Small intestine (tissue), 7 donors: Measurements from ENCODE around the gene C3AR1. TPM values are rescaled to one million over a fixed set of nuclear protein-coding genes. Genes with fewer than 3 reads are reported as not detected.
A peak's percentile ranks its signal among the peaks of the same experiment; 100 is the strongest.
"Not testable (repeated sequence)": the region's sequence is repeated elsewhere in the genome, so short reads cannot be mapped to it uniquely, and the experiment has no call there.

Source experiments
- DNase-seq, 2 donors: peaks; one replicate each; pipeline versions ENCODE4 v3.0.0 to v3.0.0-alpha.2; 2013
- FAIRE-seq: peaks from 2 replicates; lab custom pipeline; 2012; peaks lifted over from hg19 to GRCh38; lab: Jason Lieb, UNC
- H3K27ac ChIP-seq, 3 donors: one replicate each; pipeline ENCODE4 v1.5.1; 2013; ENCODE audit warnings: low read length in 2 of 3, mild to moderate bottlenecking in 2 of 3, control low read depth in 1 of 3, inconsistent platforms in 1 of 3, low read depth in 1 of 3, moderate library complexity in 1 of 3
- H3K27me3 ChIP-seq, 3 donors: one replicate each; pipeline ENCODE4 v1.6.1; 2013; ENCODE audit warnings: low read length in 3 of 3, inconsistent platforms in 1 of 3; ENCODE audit not compliant: control insufficient read depth in 3 of 3, insufficient read depth in 3 of 3
- H3K36me3 ChIP-seq, 3 donors: one replicate each; pipeline ENCODE4 v1.6.1; 2013; ENCODE audit warnings: low read length in 3 of 3, inconsistent platforms in 1 of 3, low read depth in 1 of 3, mild to moderate bottlenecking in 1 of 3, moderate library complexity in 1 of 3; ENCODE audit not compliant: control insufficient read depth in 3 of 3, insufficient read depth in 2 of 3
- H3K4me1 ChIP-seq, 3 donors: one replicate each; pipeline ENCODE4 v1.6.1; 2013; ENCODE audit warnings: low read length in 2 of 3, inconsistent platforms in 1 of 3, low read depth in 1 of 3, mild to moderate bottlenecking in 1 of 3, moderate library complexity in 1 of 3; ENCODE audit not compliant: control insufficient read depth in 3 of 3, insufficient read depth in 2 of 3
- H3K4me3 ChIP-seq, 3 donors: one replicate each; pipeline ENCODE4 v1.5.1; 2013; ENCODE audit warnings: low read length in 3 of 3, control low read depth in 1 of 3, inconsistent platforms in 1 of 3, low read depth in 1 of 3, mild to moderate bottlenecking in 1 of 3, moderate library complexity in 1 of 3
- H3K9me3 ChIP-seq, 2 donors: one replicate each; pipeline ENCODE4 v1.6.1; 2013; ENCODE audit warnings: low read depth in 1 of 2, low read length in 1 of 2; ENCODE audit not compliant: control insufficient read depth in 2 of 2, insufficient read depth in 1 of 2
- WGBS, 3 donors: extraction: QIAGEN DNeasy Blood & Tissue Kit; methylation state at CpG; one replicate each; pipeline ENCODE4 v1.1.7; 2013; 5-methylcytosine and 5-hydroxymethylcytosine counted together
- polyA plus RNA-seq, 4 donors: library from polyadenylated mRNA; stranded (reverse) in 3 of 4; unstranded in 1 of 4; fragments of 200-250 nt in 3 of 4; fragments of 120-200 nt in 1 of 4; gene quantifications; one replicate each; pipeline versions ENCODE4 v1.2.1 to v1.2.3, GENCODE V29; 2013
- donor health status: healthy with polysubstance abuse.
- donor health status: control.
- donor health status: control.
- donor health status: Bipolar disorder and iron deficiency.
- donor health status: healthy.

C3AR1 gene
- polyA plus RNA-seq, 4 donors: 2.7 to 7.5 (median 4.3) TPM

DNA sequence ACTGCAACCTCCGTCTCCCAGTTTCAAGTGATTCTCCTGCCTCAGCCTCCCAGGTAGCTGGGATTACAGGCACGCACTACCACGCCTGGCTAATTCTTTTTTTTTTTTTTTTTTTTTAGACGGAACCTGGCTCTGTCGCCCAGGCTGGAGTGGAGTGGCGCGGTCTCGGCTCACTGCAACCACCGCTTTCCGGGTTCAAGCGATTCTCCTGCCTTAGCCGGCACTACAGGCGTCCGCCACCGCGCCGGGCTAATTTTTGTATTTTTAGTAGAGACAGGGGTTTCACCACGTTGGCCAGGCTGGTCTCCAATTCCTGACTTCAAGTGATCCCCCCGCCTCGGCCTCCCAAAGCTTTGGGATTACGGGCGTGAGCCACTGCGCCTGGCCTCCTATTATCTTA, 35.1 kb downstream of the C3AR1 start:
- H3K4me1 ChIP-seq: peaks cover 8 to 22% (median 16%) of the 10 kb centered on the region in 3 donors
- not testable (repeated sequence) for FAIRE-seq, H3K27me3 ChIP-seq, DNase-seq, H3K9me3 ChIP-seq, H3K4me3 ChIP-seq, H3K27ac ChIP-seq, H3K36me3 ChIP-seq
- 95 to 98% (median 95%) methylated on average over 22 to 23 of the region's 23 CpGs for WGBS, 3 donors

GRCh38 chr12:8030189-8030588, 36.0 kb downstream of the C3AR1 start:
- H3K27ac ChIP-seq: no peak overlapping the region
- H3K4me1 ChIP-seq: peaks cover 8 to 22% (median 11%) of the 10 kb centered on the region in 3 donors
- no peaks in the 10 kb centered on the region for H3K9me3 ChIP-seq
- no peak overlapping the region for H3K4me3 ChIP-seq
- no peaks in the 10 kb centered on the region for H3K27me3 ChIP-seq
- DNase-seq (no peak), FAIRE-seq (no peak)
- peaks cover 0 to 1% (median 0%) of the 10 kb centered on the region in 3 donors for H3K36me3 ChIP-seq
- WGBS, 3 donors: 82 to 87% (median 83%) methylated on average over 3 of the region's 3 CpGs

DNA sequence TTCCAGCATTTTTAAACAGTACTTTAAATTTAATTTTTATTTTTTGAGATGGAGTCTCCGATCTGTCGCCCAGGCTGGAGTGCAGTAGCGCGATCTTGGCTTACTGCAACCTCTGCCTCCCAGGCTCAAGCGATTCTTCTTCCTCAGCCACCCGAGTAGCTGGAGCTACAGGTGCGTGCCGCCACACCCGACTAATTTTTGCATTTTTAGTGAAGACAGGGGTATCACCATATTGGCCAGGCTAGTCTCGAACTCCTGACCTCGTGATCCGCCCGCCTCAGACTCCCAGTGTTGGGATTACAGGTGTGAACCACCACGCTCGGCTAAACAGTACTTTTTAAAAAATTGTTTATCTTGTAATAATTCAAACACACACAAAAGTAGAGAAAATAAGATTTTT, 37.9 kb downstream of the C3AR1 start:
- Histone ChIP-seq H3K36me3 (no peaks in the 10 kb centered on the region), H3K4me1 (peaks cover 0 to 5% (median 3%) of the 10 kb centered on the region in 3 donors), H3K27ac (no peak overlapping the region), H3K27me3 (no peaks in the 10 kb centered on the region), H3K9me3 (no peaks in the 10 kb centered on the region), H3K4me3 (no peak overlapping the region)
- 95 to 97% (median 96%) methylated on average over 15 of the region's 15 CpGs for WGBS, 3 donors
- DNase-seq: no peak
- FAIRE-seq: no peak

- H3K4me1 ChIP-seq: peaks cover 0 to 3% (median 3%) of the 10 kb centered on the region in 3 donors
- no peaks in the 10 kb centered on the region for H3K9me3 ChIP-seq
- no peaks in the 10 kb centered on the region for H3K27me3 ChIP-seq
- no peak for FAIRE-seq
- DNase-seq: no peak
- 48 to 70% (median 54%) methylated on average over 5 of the region's 5 CpGs for WGBS, 3 donors
- H3K27ac ChIP-seq: no peak overlapping the region
- no peak overlapping the region for H3K4me3 ChIP-seq
- no peaks in the 10 kb centered on the region for H3K36me3 ChIP-seq
These were observed 38.3 kb downstream of the C3AR1 start for GRCh38 chr12:8027856-8028255.

GRCh38 chr12:8026291-8026900, 39.8 kb downstream of the C3AR1 start:
- H3K27ac ChIP-seq: peak overlapping the region; percentile 98 to 100 (median 99)
- DNase-seq (peak; percentile 98 to 100), FAIRE-seq (peak; percentile 96)
- no peaks in the 10 kb centered on the region for H3K36me3 ChIP-seq
- H3K4me3 ChIP-seq: peak overlapping the region; percentile 55 to 95 (median 78)
- H3K4me1 ChIP-seq: peaks cover 0 to 3% (median 0%) of the 10 kb centered on the region in 3 donors
- no peaks in the 10 kb centered on the region for H3K9me3 ChIP-seq
- no peaks in the 10 kb centered on the region for H3K27me3 ChIP-seq
- WGBS, 3 donors: 0% methylated on average over 27 of the region's 27 CpGs

DNA sequence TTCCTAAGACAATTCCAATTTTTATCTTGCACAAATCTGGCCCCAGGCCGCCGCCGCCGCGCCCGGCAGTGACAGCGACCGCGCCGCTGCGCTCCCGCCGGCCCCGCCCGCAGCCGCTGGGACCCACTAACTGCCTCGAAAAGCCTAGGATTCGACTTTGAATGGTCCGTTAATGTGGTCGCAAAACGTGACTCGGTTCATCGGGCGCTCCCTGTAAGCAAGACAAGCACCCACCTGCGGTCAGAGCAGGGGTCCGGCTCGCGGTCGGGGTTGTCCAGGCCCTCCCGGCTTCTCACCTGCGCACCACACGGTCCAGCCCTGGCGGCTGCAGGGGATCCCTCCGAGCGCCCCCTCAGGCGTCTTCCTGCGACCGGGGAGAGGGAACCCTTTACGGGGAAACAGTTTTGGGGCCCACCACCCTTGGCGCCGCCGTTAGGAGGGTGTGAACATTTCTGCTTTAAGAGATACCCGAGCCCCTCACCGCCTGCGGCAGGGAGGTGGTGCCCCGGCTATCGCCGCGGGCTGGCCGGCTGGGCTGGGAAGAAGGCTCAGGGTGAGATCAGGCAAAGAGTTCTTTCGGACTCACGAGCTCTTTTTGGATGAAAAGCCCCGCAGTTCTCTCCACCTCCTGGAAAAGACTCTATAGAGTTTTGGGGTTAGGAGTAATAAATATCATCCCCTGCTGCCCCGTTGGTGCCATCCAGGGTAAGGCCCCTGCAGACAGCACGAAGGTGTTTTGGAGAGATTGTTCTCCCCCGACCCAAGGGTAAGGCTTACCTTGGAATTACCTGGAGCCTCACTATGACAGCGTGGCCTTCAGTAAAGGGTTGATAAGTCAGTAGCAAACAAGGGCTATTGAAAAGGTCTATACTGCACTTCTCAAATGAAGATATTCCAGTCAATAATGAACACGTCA, 47.2 kb downstream of the C3AR1 start:
- DNase-seq (peak in 1 of 2 donors; percentile 24), FAIRE-seq (no peak)
- Histone ChIP-seq H3K4me3 (peak overlapping the region in 2 of 3 donors; percentile 1 to 12), H3K36me3 (no peaks in the 10 kb centered on the region), H3K27me3 (peaks cover 0 to 42% (median 10%) of the 10 kb centered on the region in 3 donors), H3K4me1 (no peaks in the 10 kb centered on the region), H3K9me3 (no peaks in the 10 kb centered on the region), H3K27ac (no peak overlapping the region)
- 2 to 3% (median 3%) methylated on average over 58 of the region's 58 CpGs for WGBS, 3 donors

GRCh38 chr12:8018213-8018612, 47.9 kb downstream of the C3AR1 start:
- DNase-seq, H3K4me1 ChIP-seq, H3K9me3 ChIP-seq, H3K27ac ChIP-seq, H3K36me3 ChIP-seq, FAIRE-seq, H3K4me3 ChIP-seq: not testable (repeated sequence)
- peaks cover 0 to 42% (median 10%) of the 10 kb centered on the region in 3 donors for H3K27me3 ChIP-seq
- 58 to 63% (median 59%) methylated on average over 16 of the region's 16 CpGs for WGBS, 3 donors

DNA sequence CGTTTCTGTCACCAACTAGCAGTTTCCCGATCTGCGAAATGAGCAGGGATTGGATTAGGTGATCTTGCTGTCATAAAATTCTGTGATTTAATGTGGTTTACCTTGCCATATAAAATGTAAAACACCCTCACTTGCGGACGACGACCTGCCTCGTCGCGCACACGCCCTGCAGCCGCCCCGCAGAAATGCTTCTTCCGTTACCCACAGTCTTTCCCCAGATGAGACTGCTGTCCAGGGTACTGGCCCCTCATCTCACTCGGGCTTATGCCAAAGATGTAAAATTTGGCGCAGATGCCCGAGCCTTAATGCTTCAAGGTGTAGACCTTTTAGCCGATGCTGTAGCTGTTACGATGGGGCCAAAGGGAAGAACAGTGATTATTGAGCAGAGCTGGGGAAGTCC, 51.3 kb downstream of the C3AR1 start:
- WGBS, 3 donors: 51 to 64% (median 62%) methylated on average over 18 of the region's 18 CpGs
- H3K4me1 ChIP-seq: no peaks in the 10 kb centered on the region
- H3K27me3 ChIP-seq: peaks cover 0 to 37% (median 10%) of the 10 kb centered on the region in 3 donors
- DNase-seq: no peak
- H3K27ac ChIP-seq: no peak overlapping the region
- H3K36me3 ChIP-seq: no peaks in the 10 kb centered on the region
- no peak overlapping the region for H3K4me3 ChIP-seq
- FAIRE-seq: no peak
- H3K9me3 ChIP-seq: no peaks in the 10 kb centered on the region
